H9 (cell line): ENCODE results near the gene KTN1. TPM values are rescaled to one million over a fixed set of nuclear protein-coding genes. Genes with fewer than 3 reads are reported as not detected.

Source experiments
- DNase-seq: peaks from one replicate; pipeline ENCODE4 v3.0.0-alpha.2; 2017
- H2AFZ ChIP-seq: one replicate; pipeline ENCODE4 v1.6.1; 2013; ENCODE audit warnings: mild to moderate bottlenecking, low read length, control low read depth, moderate library complexity
- H2AK5ac ChIP-seq: 2 replicates; pipeline ENCODE4 v1.6.1; 2013; ENCODE audit warnings: low read length, control low read depth, mixed read lengths; ENCODE audit not compliant: insufficient read length
- H2BK120ac ChIP-seq: one replicate; pipeline ENCODE4 v1.6.1; 2013; ENCODE audit warnings: low read depth, mild to moderate bottlenecking, low read length, control low read depth, inconsistent platforms; ENCODE audit not compliant: poor library complexity, severe bottlenecking
- H2BK12ac ChIP-seq: 2 replicates; pipeline ENCODE4 v1.6.1; 2013; ENCODE audit warnings: low read length, control low read depth, mixed read lengths, low read depth; ENCODE audit not compliant: insufficient read length
- H2BK15ac ChIP-seq: 2 replicates; pipeline ENCODE4 v1.6.1; 2013; ENCODE audit warnings: low read depth, low read length, control low read depth
- H2BK20ac ChIP-seq: one replicate; pipeline ENCODE4 v1.6.1; 2013; ENCODE audit warnings: low read depth, mild to moderate bottlenecking, low read length, control low read depth, inconsistent platforms; ENCODE audit not compliant: poor library complexity, severe bottlenecking
- H2BK5ac ChIP-seq: 2 replicates; pipeline ENCODE4 v1.6.1; 2013; ENCODE audit warnings: low read length, control low read depth, mixed read lengths; ENCODE audit not compliant: insufficient read length
- H3K14ac ChIP-seq: 2 replicates; pipeline ENCODE4 v1.6.1; 2013; ENCODE audit warnings: low read length, control low read depth; ENCODE audit not compliant: insufficient read depth
- H3K18ac ChIP-seq: 2 replicates; pipeline ENCODE4 v1.6.1; 2013; ENCODE audit warnings: low read depth, mild to moderate bottlenecking, mixed read lengths, low read length, control low read depth; ENCODE audit not compliant: insufficient read length
- H3K23ac ChIP-seq: 2 replicates; pipeline ENCODE4 v1.6.1; 2013; ENCODE audit warnings: low read length, control low read depth, mixed read lengths, low read depth; ENCODE audit not compliant: insufficient read length
- H3K23me2 ChIP-seq: 2 replicates; pipeline ENCODE4 v1.6.1; 2013; ENCODE audit warnings: low read depth, mild to moderate bottlenecking, mixed read lengths, low read length, control low read depth; ENCODE audit not compliant: insufficient read length, poor library complexity, severe bottlenecking
- H3K27ac ChIP-seq: 2 replicates; pipeline ENCODE4 v1.5.1; 2013; ENCODE audit warnings: low read length, control low read depth, mixed read lengths, low read depth; ENCODE audit not compliant: insufficient read length
- H3K27me3 ChIP-seq: 2 replicates; pipeline ENCODE4 v1.6.1; 2013; ENCODE audit warnings: low read length, control low read depth, inconsistent platforms; ENCODE audit not compliant: insufficient read depth
- H3K4ac ChIP-seq: 2 replicates; pipeline ENCODE4 v1.6.1; 2013; ENCODE audit warnings: low read depth, mild to moderate bottlenecking, control low read depth, inconsistent platforms, low read length, moderate library complexity
- H3K4me1 ChIP-seq: 2 replicates; pipeline ENCODE4 v1.6.1; 2013; ENCODE audit warnings: low read length, control low read depth, inconsistent platforms; ENCODE audit not compliant: insufficient read depth
- H3K4me2 ChIP-seq: 2 replicates; pipeline ENCODE4 v1.6.1; 2013; ENCODE audit warnings: low read length, control low read depth, mixed read lengths; ENCODE audit not compliant: insufficient read length, insufficient read depth
- H3K56ac ChIP-seq: 2 replicates; pipeline ENCODE4 v1.6.1; 2013; ENCODE audit warnings: low read depth, mild to moderate bottlenecking, mixed read lengths, low read length, control low read depth; ENCODE audit not compliant: insufficient read length
- H3K79me1 ChIP-seq: 2 replicates; pipeline ENCODE4 v1.6.1; 2013; ENCODE audit warnings: low read depth, mild to moderate bottlenecking, moderate library complexity, low read length, control low read depth, inconsistent platforms; ENCODE audit not compliant: insufficient read depth, poor library complexity, severe bottlenecking
- H3K79me2 ChIP-seq: 2 replicates; pipeline ENCODE4 v1.6.1; 2013; ENCODE audit warnings: low read length, control low read depth, inconsistent platforms; ENCODE audit not compliant: insufficient read depth
- H3K9ac ChIP-seq: 2 replicates; pipeline ENCODE4 v1.6.1; 2013; ENCODE audit warnings: low read length, control low read depth, mixed read lengths; ENCODE audit not compliant: insufficient read length; ENCODE audit errors: extremely low read depth
- H3K9me3 ChIP-seq: one replicate; pipeline ENCODE4 v1.6.1; 2013; ENCODE audit warnings: low read depth, low read length, inconsistent platforms; ENCODE audit not compliant: control insufficient read depth
- H3T11ph ChIP-seq: one replicate; pipeline ENCODE4 v1.6.1; 2013; ENCODE audit warnings: mild to moderate bottlenecking, low read length, control low read depth, inconsistent platforms
- H4K20me1 ChIP-seq: one replicate; pipeline ENCODE4 v1.6.1; 2013; ENCODE audit not compliant: control insufficient read depth, insufficient read length, insufficient read depth
- H4K5ac ChIP-seq: 2 replicates; pipeline ENCODE4 v1.6.1; 2013; ENCODE audit warnings: low read depth, mild to moderate bottlenecking, mixed read lengths, low read length, control low read depth; ENCODE audit not compliant: insufficient read length
- H4K8ac ChIP-seq: replicated peaks from 2 replicates; pipeline ENCODE4 v1.6.1; 2013; ENCODE audit warnings: low read length, control low read depth, mixed read lengths, low read depth; ENCODE audit not compliant: insufficient read length
- H4K91ac ChIP-seq: 2 replicates; pipeline ENCODE4 v1.6.1; 2013; ENCODE audit warnings: low read depth, mild to moderate bottlenecking, moderate library complexity, mixed read lengths, low read length, control low read depth; ENCODE audit not compliant: insufficient read length
- H3K27ac Mint-ChIP-seq, 3 experiments: 2 replicates in 2 of 3; 3 replicates in 1 of 3; pipeline ENCODE4 v1.8.0; 2020 to 2021; ENCODE audit warnings: mixed read lengths in 3 of 3, mild to moderate bottlenecking in 1 of 3, moderate library complexity in 1 of 3
- H3K27me3 Mint-ChIP-seq: 2 replicates; pipeline ENCODE4 v1.8.0; 2021; ENCODE audit warnings: low read depth, mild to moderate bottlenecking, moderate library complexity, mixed read lengths
- H3K36me3 Mint-ChIP-seq, 3 experiments: 2 replicates in 2 of 3; 3 replicates in 1 of 3; pipeline ENCODE4 v1.8.0; 2020 to 2021; ENCODE audit warnings: low read depth in 3 of 3, mixed read lengths in 3 of 3; ENCODE audit not compliant: insufficient read depth in 1 of 3
- H3K4me1 Mint-ChIP-seq, 2 experiments: 2 replicates each; pipeline ENCODE4 v1.8.0; 2020; ENCODE audit warnings: mixed read lengths in 2 of 2
- H3K4me3 Mint-ChIP-seq, 2 experiments: 2 replicates in 1 of 2; 3 replicates in 1 of 2; pipeline ENCODE4 v1.8.0; 2020 to 2021; ENCODE audit warnings: mild to moderate bottlenecking in 2 of 2, mixed read lengths in 2 of 2, moderate library complexity in 1 of 2
- H3K9me3 Mint-ChIP-seq, 2 experiments: 2 replicates in 1 of 2; 3 replicates in 1 of 2; pipeline ENCODE4 v1.8.0; 2020; ENCODE audit warnings: mild to moderate bottlenecking in 2 of 2, mixed read lengths in 2 of 2, moderate library complexity in 1 of 2
- CTCF ChIP-seq: fragments of 200-600 bp; sonication (generic); conservative IDR thresholded peaks from 3 replicates; pipeline ENCODE4 v1.8.0; 2021; ENCODE audit warnings: antibody characterized with exemption, mild to moderate bottlenecking
- WGBS: extraction: QIAGEN DNeasy Blood & Tissue Kit; methylation state at CpG from one replicate; pipeline ENCODE4 v1.1.7; 2013; ENCODE audit warnings: missing lambda C conversion rate, low lambda C conversion rate, mixed read lengths; ENCODE audit not compliant: insufficient read length; ENCODE audit errors: extremely low coverage; 5-methylcytosine and 5-hydroxymethylcytosine counted together
- total RNA-seq: library from RNA; stranded (reverse); gene quantifications from 2 replicates; pipeline ENCODE4 v1.2.1, GENCODE V29; 2021

KTN1 gene
- total RNA-seq, 1 experiment from 2014 or later = 128 TPM

- Histone ChIP-seq H3K4me1 (0 out of 2 replicates have a peak, but pooled peaks cover 4% of the 10 kb centered on the region), H3K23me2 (no peaks in the 10 kb centered on the region), H3K9me3 (no peaks in the 10 kb centered on the region), H4K5ac (no peak overlapping the region), H3K4me2 (no peak overlapping the region), H2BK120ac (no peak overlapping the region), H3K4ac (no peak overlapping the region), H3K79me2 (no peaks in the 10 kb centered on the region), H3K23ac (no peak overlapping the region), H2AK5ac (no peak overlapping the region), H3K56ac (no peak overlapping the region), H2BK15ac (no peak overlapping the region), H2BK12ac (no peak overlapping the region), H3K79me1 (no peaks in the 10 kb centered on the region), H3K27me3 (no peaks in the 10 kb centered on the region), H2AFZ (no peak overlapping the region), H3K27ac (no peak overlapping the region), H4K8ac (no peak overlapping the region), H4K20me1 (no peaks in the 10 kb centered on the region), H3K9ac (no peak overlapping the region), H2BK5ac (no peak overlapping the region), H3K14ac (no peak overlapping the region), H4K91ac (no peak overlapping the region), H2BK20ac (no peak overlapping the region), H3K18ac (no peak overlapping the region), H3T11ph (no peak overlapping the region)
- no peak for TF ChIP-seq CTCF
- no peak overlapping the region for H3K4me3 Mint-ChIP-seq
- peak overlapping the region; percentile 15 to 91 (median 20); a peak in 3 of 7 replicates for H3K27ac Mint-ChIP-seq
- H3K27me3 Mint-ChIP-seq = no peaks in the 10 kb centered on the region
- WGBS = no CpG with 5 or more reads among the region's 5 CpGs
- peaks cover 4 to 7% of the 10 kb centered on the region in 2 experiments for H3K4me1 Mint-ChIP-seq
- H3K36me3 Mint-ChIP-seq = peaks cover 2 to 10% (median 4%) of the 10 kb centered on the region in 3 experiments; a peak in 4 of 7 replicates
- H3K9me3 Mint-ChIP-seq = no peaks in the 10 kb centered on the region
- no peak for DNase-seq
These were observed 110.2 kb downstream of the KTN1 start for GRCh38 chr14:55689981-55690871.
